NCI-H524 (cell line): ENCODE data around the gene COL18A1.
"Not testable (repeated sequence)": the region's sequence is repeated elsewhere in the genome, so short reads cannot be mapped to it uniquely, and the experiment has no call there.

Source experiments
- DNase-seq, 2 experiments: peaks; one replicate each; lab custom pipeline; 2025; lab: John Stamatoyannopoulos, UW

COL18A1 gene

GRCh38 chr21:45561241-45561640, 156.3 kb downstream of the COL18A1 start:
- DNase-seq, result not testable (repeated sequence)

GRCh38 chr21:45562402-45562801, 157.4 kb downstream of the COL18A1 start:
- DNase-seq, result no peak

DNA sequence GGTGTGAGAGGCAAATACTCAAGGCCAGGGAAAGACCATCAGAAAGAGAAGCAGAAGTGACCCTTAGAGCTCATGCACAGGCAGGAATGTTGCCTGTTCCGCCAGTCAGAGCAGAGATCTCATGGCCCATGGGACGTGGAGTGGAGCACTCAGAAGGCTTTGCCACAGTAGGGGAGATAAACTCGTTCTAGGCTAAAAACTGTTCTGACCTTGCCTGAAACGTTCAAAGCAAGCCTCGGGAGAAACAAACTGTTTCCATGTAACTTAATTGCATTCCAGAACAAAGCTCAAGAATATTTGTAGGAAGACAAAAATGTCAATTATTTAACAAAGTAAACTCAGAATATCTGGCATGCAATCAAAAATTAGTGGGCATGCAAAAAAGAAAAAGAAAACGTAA, 158.0 kb downstream of the COL18A1 start:
- DNase-seq, result no peak
